ENCODE measurements around the gene ZBTB47.

DNA sequence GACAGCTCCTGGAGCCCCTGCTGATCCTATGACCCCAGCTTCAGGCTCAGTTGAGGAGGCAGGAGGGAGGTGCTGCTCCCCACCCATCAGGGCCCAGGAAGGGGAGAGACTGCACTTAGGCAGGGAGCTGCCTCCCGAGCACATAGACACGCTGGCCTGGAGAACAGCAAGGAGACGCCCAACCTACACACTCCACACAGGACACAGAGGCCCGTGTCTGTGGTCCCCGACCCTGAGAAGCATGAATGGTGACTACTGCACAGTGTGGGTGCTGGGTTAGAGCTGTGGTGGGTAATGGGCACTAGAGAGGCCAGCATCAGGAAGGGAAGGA is 50.2 kb downstream of the ZBTB47 start:
- TF ChIP-seq, protein P1, sequence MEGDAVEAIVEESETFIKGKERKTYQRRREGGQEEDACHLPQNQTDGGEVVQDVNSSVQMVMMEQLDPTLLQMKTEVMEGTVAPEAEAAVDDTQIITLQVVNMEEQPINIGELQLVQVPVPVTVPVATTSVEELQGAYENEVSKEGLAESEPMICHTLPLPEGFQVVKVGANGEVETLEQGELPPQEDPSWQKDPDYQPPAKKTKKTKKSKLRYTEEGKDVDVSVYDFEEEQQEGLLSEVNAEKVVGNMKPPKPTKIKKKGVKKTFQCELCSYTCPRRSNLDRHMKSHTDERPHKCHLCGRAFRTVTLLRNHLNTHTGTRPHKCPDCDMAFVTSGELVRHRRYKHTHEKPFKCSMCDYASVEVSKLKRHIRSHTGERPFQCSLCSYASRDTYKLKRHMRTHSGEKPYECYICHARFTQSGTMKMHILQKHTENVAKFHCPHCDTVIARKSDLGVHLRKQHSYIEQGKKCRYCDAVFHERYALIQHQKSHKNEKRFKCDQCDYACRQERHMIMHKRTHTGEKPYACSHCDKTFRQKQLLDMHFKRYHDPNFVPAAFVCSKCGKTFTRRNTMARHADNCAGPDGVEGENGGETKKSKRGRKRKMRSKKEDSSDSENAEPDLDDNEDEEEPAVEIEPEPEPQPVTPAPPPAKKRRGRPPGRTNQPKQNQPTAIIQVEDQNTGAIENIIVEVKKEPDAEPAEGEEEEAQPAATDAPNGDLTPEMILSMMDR (conservative IDR thresholded peaks at IDR 0.05 in 1 of 2, IDR thresholded peaks at IDR 0.05 in 1 of 2; ENCODE audit: low read depth in 1 of 2, low read length in 2 of 2) = no peak
- no peak for TF ChIP-seq EZH2 (IDR thresholded peaks at IDR 0.05; ENCODE audit: low read length, missing control alignments)

Data from fibroblast of lung (primary cell).